Measurements from ENCODE around the gene LIPK. TPM values are rescaled to one million over a fixed set of nuclear protein-coding genes. Genes with fewer than 3 reads are reported as not detected.
A peak's percentile ranks its signal among the peaks of the same experiment; 100 is the strongest.
"Not testable (repeated sequence)": the region's sequence is repeated elsewhere in the genome, so short reads cannot be mapped to it uniquely, and the experiment has no call there.

LIPK gene
- total and polyA plus RNA-seq, 2 experiments from 2014 or later, result not detected

GRCh38 chr10:88693392-88694020 is 12.5 kb upstream of the LIPK start:
- DNase-seq (ENCODE audit: low read depth in 1 of 2, low spot score in 1 of 2), result peak in 1 of 2 donors; percentile 44
- Histone ChIP-seq H3K9me3 (ENCODE audit: low read depth) (no peaks in the 10 kb centered on the region), H3K4me1 (ENCODE audit: low read depth) (peaks cover 14% of the 10 kb centered on the region), H3K27me3 (no peaks in the 10 kb centered on the region), H3K27ac (no peak overlapping the region), H3K4me3 (no peak overlapping the region), H3K36me3 (no peaks in the 10 kb centered on the region)
- TF ChIP-seq CTCF (IDR thresholded peaks at IDR 0.05; ENCODE audit: low read depth, low read length), result peak; percentile 38

- H3K4me1 ChIP-seq (ENCODE audit: low read depth), result no peaks in the 10 kb centered on the region
- no peaks in the 10 kb centered on the region for H3K9me3 ChIP-seq (ENCODE audit: low read depth)
- no peak overlapping the region for H3K4me3 ChIP-seq
- H3K27me3 ChIP-seq, result no peaks in the 10 kb centered on the region
- TF ChIP-seq CTCF (IDR thresholded peaks at IDR 0.05; ENCODE audit: low read depth, low read length), result no peak
- no peak overlapping the region for H3K27ac ChIP-seq
- DNase-seq (ENCODE audit: low read depth in 1 of 2, low spot score in 1 of 2), result peak in 1 of 2 donors; percentile 13
- H3K36me3 ChIP-seq, result no peaks in the 10 kb centered on the region
Observed at GRCh38 chr10:88702848-88703597, 3.0 kb upstream of the LIPK start.

GRCh38 chr10:88707429-88708155 is 1.5 kb downstream of the LIPK start:
- H3K9me3 ChIP-seq (ENCODE audit: low read depth), result no peaks in the 10 kb centered on the region
- H3K4me3 ChIP-seq, result no peak overlapping the region
- no peaks in the 10 kb centered on the region for H3K27me3 ChIP-seq
- no peaks in the 10 kb centered on the region for H3K4me1 ChIP-seq (ENCODE audit: low read depth)
- no peaks in the 10 kb centered on the region for H3K36me3 ChIP-seq
- TF ChIP-seq CTCF (IDR thresholded peaks at IDR 0.05; ENCODE audit: low read depth, low read length), result no peak
- DNase-seq (ENCODE audit: low read depth in 1 of 2, low spot score in 1 of 2), result peak in 1 of 2 donors; percentile 40
- no peak overlapping the region for H3K27ac ChIP-seq

- not testable (repeated sequence) for H3K36me3 ChIP-seq; H3K27ac ChIP-seq; DNase-seq (ENCODE audit: low read depth in 1 of 2, low spot score in 1 of 2); H3K4me3 ChIP-seq; H3K4me1 ChIP-seq (ENCODE audit: low read depth); H3K27me3 ChIP-seq; H3K9me3 ChIP-seq (ENCODE audit: low read depth)
Observed at GRCh38 chr10:88709361-88709760, 3.3 kb downstream of the LIPK start.

GRCh38 chr10:88715517-88715916 is 9.5 kb downstream of the LIPK start:
- Histone ChIP-seq H3K9me3 (ENCODE audit: low read depth) (no peaks in the 10 kb centered on the region), H3K27me3 (no peaks in the 10 kb centered on the region), H3K36me3 (no peaks in the 10 kb centered on the region), H3K4me1 (ENCODE audit: low read depth) (no peaks in the 10 kb centered on the region), H3K4me3 (no peak overlapping the region), H3K27ac (no peak overlapping the region)
- no peak for TF ChIP-seq CTCF (IDR thresholded peaks at IDR 0.05; ENCODE audit: low read depth, low read length)
- no peak for DNase-seq (ENCODE audit: low read depth in 1 of 2, low spot score in 1 of 2)

GRCh38 chr10:88721392-88721791 is 15.3 kb downstream of the LIPK start:
- no peak for DNase-seq (ENCODE audit: low read depth in 1 of 2, low spot score in 1 of 2)
- no peak for TF ChIP-seq CTCF (IDR thresholded peaks at IDR 0.05; ENCODE audit: low read depth, low read length)
- Histone ChIP-seq H3K36me3 (no peaks in the 10 kb centered on the region), H3K27ac (no peak overlapping the region), H3K27me3 (peaks cover 7% of the 10 kb centered on the region), H3K4me3 (no peak overlapping the region), H3K9me3 (ENCODE audit: low read depth) (no peaks in the 10 kb centered on the region), H3K4me1 (ENCODE audit: low read depth) (no peaks in the 10 kb centered on the region)
